HG03280 (cell line): ENCODE results near the gene KCNJ10.
"Not testable (repeated sequence)": the region's sequence is repeated elsewhere in the genome, so short reads cannot be mapped to it uniquely, and the experiment has no call there.

Source experiments
- ATAC-seq: cut with Tn5 transposase; IDR thresholded peaks from one replicate; pipeline ENCODE4 v1.9.1; 2021; ENCODE audit warnings: mild to moderate bottlenecking, moderate library complexity; ENCODE audit not compliant: unreplicated experiment

KCNJ10 gene

GRCh38 chr1:160062230-160062532, 7.8 kb downstream of the KCNJ10 start:
- ATAC-seq = no peak

- no peak for ATAC-seq
Observed at GRCh38 chr1:160061369-160062229, 8.4 kb downstream of the KCNJ10 start.

DNA sequence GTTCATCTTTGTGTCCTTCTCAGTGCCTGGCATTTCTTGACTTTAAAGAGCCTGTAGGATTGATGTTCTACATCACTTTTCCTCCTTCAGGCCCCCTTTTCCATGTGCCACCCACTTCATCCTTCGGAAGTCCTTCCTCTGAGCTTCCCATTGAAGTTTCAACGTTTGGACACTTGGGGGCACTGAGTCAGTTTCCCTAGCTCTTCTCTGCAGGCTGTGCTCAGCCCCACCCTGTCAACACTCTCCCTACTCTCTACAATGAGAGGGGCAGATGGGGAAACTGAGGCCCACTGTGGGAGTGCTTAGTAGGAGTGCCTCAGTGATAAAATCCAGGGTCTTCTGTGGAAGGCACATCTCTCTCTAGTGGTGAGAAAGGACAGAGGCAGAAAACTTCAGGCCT, 11.9 kb downstream of the KCNJ10 start:
- no peak for ATAC-seq

DNA sequence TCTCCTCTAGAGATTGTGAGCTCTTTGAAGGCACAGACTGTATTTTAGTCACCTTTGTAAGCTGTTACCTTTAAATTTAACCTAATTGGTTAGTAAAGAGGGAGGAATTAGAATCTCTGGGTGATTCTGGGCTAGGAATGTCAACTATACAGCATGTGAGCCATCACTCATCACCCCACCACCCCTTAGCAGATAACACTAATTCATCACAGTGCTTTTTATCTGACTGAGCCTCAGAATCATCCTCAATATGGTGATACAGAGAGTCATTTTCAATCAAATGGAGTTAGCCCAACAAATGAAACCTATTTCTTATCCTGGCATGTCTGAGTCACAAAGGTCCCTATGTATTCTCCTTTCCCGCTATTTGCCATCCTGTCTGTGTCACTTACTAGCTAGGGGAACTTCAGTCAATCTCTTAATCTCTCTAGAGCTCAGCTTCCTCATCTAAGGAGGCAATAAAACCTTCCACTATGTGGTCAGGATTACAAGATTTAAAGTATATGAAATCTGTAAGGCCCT, 13.3 kb downstream of the KCNJ10 start:
- no peak for ATAC-seq

DNA sequence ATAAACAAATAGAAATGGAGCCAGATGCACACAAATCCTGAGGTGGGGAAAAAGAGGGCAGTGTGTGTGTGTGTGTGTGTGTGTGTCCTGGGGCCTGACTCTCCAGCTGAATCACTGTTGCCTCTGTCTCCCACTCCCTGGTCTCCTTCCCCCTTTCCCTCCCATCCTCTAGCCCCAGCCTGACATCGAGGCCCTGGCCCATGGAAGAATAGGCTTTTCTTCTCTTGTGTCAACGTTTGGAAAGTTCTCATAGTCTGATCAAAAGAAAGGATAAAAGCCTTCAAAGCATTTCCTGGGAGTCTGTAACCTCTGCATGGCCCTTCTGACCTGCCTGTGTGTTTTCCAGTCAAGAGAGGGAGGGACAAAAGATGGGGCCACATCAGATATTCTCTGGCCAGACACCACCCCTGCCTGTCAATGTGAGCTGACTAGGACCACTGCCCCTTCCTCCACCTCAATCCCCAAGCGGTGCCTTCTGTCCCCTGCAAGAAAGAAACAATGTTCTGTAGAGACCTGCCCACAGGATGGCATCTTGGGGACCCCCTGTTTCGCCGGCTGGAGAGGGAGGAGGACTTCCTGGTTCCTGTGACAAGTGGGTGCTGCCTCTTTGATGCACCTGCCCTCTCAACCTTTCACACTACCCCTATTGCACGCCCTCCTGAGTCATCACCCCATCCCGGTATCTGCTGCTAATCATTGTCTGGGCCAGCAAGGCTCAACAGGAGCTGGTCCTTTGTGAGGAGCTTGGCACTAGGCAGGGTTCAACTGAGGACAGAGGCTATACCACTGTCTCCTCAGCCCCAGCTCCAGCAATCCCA, 16.2 kb downstream of the KCNJ10 start:
- no peak for ATAC-seq

- ATAC-seq = no peak
Observed at GRCh38 chr1:160052936-160053335, 17.0 kb downstream of the KCNJ10 start.

DNA sequence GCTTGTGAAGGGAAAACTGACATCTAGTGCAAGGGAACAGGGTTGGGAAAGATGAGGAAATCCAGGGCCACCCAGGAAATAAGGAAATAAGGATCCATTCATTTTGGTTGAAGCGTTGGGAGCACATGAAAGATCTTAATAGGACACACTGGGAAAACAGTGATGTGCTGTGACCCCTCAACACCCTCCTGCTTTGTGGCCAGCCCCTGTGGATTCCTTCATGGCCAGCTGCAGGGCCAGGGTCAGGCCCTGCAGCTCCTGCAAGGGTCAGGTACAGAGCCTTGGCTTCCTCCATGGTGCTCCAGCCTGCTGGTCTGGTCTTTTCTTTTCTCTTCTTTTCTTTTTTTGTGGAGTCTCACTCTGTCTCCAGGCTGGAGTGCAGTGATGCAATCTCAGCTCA, 19.3 kb downstream of the KCNJ10 start:
- ATAC-seq = no peak

DNA sequence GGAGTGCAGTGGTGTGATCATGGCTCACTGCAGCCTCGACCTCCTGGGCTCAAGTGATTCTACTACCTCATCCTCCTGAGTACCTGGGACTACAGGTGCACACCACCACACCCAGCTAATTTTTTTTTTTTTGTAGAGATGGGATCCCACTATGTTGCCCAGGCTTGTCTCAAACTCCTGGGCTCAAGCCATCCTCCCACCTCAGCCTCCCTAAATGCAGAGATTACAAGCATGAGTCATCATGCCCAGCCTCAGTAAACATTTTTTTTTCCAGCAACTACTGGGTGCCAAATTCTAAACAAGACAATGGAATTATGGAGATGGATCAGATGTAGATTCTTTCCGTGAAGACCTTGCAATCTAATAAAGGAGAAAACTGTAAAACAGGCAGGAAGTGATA, 19.8 kb downstream of the KCNJ10 start:
- not testable (repeated sequence) for ATAC-seq

- ATAC-seq = no peak
Observed at GRCh38 chr1:160049101-160049500, 20.9 kb downstream of the KCNJ10 start.

- no peak for ATAC-seq
Observed at GRCh38 chr1:160048335-160048734, 21.6 kb downstream of the KCNJ10 start.

DNA sequence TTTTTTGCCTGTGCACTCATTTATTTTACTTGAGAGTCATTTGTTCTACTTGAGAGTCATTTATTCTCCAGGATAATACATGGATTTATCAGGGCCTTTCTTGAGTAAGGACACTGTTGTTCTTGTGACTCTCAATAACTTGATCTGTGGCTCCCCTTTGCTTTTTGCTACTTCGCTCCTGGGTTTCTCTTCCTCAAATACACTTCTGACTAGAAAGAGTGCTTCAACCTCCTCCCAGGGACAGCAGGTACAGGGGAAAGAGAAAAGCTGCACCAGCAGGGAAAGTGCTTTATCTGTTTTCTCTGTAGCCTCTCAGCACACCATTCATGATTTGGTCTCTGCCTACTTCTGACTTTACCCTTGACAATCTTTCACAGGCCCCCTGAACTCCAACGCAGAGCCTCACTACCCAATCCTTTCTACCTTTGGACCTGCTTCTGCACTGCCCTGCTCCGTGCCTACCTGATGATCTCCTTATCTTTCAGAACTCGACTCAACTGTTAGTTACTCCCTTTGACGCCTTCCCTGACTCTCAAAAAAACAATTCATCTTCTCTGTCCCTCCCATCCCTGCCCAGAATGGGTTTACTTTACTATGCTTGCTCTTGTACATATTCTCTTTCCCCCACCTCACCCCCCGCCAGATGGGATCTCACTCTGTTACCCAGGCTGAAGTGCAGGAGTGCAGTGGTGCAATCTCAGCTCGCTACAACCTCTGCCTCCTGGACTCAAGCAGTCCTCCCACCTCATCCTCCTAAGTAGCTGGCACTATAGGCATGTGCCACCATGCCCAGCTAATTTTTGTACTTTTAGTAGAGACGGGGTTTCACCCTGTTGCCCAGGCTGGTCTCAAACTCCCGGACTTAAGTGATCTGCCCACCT, 22.6 kb downstream of the KCNJ10 start:
- ATAC-seq = peak; percentile 45

GRCh38 chr1:160046494-160047110, 23.4 kb downstream of the KCNJ10 start:
- peak; percentile 75 for ATAC-seq

GRCh38 chr1:160045653-160046052, 24.3 kb downstream of the KCNJ10 start:
- ATAC-seq = no peak

DNA sequence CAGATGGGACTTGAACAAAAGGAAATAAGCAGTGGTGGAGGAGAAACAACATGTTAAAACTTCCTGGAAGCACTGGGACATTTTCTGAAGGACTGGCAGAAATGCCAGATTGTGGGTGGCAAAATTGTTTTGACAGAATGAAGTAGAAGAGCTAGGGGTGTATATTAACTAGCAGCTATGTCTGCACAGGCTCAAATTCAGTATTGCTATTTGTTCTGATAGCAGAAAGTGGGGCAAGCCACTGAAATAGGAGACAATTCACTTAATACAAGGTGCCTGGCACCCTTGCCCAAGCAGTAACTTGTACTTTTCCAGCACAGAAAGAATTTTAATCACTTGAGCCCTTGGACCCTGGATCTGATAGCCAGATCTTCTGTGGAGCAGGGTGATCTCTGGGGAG, 26.4 kb downstream of the KCNJ10 start:
- no peak for ATAC-seq

DNA sequence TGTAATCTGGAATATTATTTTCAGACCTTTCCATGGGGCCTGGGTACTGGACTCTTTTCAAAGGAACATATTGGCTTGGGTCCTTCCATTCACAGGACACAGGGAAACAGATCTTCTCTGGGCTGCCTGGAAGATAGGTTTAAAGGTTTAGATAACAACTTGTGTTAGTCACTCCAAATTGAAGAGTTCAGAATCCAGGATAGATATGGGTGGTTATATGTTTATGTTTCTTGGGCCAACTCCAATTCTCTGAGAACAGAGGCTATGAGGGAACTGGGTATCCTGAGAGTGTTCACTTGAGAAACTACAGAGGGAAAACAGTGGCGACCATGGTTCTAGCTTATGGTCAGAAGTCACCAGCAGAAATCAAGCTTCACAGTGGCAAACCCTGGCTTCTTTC, 29.5 kb downstream of the KCNJ10 start:
- ATAC-seq = no peak

- peak; percentile 7 for ATAC-seq
Observed at GRCh38 chr1:160032165-160032820, 37.7 kb downstream of the KCNJ10 start.

DNA sequence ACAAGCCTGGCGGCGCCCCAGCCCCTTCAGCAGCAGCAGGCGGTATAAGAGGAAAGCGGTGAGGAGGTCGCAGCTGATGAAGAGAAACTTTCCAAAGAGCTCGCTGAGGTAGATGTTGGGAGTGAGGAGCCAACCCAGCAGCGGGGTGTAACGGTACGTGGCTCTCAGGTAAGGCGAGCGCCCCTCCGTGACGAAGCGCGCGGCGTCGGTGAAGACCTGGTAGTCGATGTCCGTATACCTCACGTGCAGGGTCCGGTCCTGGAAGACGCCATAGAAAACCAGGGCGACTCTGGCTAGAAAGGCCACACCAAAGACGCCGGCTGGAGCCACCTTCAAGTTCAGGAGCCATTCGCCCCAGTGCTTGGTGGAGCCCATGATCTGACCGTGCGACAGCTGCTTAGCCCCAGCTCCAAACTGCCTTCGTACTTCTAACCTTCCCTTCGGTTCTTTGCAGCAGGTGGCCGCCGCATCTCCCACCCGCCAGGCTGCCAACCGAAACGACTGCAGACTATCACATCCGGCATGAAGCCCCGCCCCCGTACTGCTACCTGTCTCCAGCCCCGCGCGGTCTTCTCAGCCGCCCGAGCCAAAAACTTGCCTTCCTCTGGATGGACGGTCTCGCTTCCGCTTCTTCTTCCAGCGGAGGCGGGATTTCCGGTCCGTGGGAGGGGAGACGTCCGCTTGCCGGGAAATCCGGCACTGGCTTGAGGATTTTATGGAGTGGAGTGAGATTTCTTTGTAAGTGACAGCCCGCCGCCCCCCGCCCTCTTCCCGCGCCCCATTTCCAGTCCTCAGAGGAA, 38.4 kb downstream of the KCNJ10 start, which contains the start of gene PIGM:
Gene PIGM (minus strand): TSS at position 626 of the 800 bp plus-strand sequence. CDS start 251 bp downstream, at position 375.
- peak; percentile 95 for ATAC-seq

DNA sequence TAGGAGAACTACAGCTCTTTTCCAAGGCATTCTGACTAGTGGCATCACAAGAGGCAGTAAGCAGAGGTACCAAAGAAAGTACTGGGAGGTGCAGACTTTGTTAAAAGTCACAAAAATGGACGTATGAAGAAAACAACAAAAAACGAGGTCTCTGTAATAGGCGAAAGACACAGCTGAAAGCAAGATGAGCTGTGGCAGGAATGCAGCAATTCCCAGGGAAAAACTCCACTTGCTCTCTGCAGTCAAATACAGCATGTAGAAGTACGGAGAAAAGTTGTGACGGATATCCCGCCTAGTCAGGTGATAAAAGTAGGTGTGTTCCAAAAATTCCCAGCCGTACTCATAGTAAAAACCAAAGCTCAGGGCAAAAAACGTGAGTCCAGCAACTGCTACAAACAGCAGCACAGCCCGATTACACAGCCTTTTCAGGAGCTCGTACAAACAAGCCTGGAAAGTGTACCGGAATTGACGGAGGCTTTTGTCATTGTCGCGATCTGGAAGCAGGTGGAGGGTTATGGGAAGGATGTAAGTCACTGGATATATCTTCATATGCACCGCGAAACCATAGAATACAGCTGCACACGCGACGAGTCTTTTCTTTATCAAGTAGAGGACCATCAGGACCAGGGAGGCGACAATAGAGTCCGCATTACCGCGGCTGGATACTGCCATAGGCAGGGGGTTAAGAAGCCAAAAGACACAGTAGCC, 39.1 kb downstream of the KCNJ10 start:
- peak; percentile 13 for ATAC-seq
